GM20000 (cell line): ENCODE results near the gene RING1.

Experiments used
- DNase-seq: peaks from one replicate; pipeline ENCODE4 v3.0.0; 2012; ENCODE audit warnings: low spot score
- CTCF ChIP-seq: IDR thresholded peaks from 2 replicates; pipeline ENCODE4 v1.5.1; 2012; ENCODE audit warnings: mild to moderate bottlenecking, control low read depth; ENCODE audit errors: extremely low read depth, missing control alignments

The RING1 gene

GRCh38 chr6:33259032-33259431 is 50.7 kb downstream of the RING1 start:
- no peak for TF ChIP-seq CTCF
- DNase-seq: no peak
